Measurements from ENCODE around the gene C6orf62.
A peak's percentile ranks its signal among the peaks of the same experiment; 100 is the strongest.
"Not testable (repeated sequence)": the region's sequence is repeated elsewhere in the genome, so short reads cannot be mapped to it uniquely, and the experiment has no call there.

Gene C6orf62

GRCh38 chr6:24719125-24719971 lies at the start of gene C6orf62:
C6orf62 (minus strand) TSS chr6:24719154; CDS start chr6:24718668, 486 bp downstream.
- DNase-seq (ENCODE audit: low read depth), result peak; percentile 19

- no peak for DNase-seq (ENCODE audit: low read depth)
These were observed 49.4 kb upstream of the C6orf62 start for GRCh38 chr6:24768361-24768760.

GRCh38 chr6:24766680-24767462 lies 47.9 kb upstream of the C6orf62 start:
- DNase-seq (ENCODE audit: low read depth), result no peak

DNA sequence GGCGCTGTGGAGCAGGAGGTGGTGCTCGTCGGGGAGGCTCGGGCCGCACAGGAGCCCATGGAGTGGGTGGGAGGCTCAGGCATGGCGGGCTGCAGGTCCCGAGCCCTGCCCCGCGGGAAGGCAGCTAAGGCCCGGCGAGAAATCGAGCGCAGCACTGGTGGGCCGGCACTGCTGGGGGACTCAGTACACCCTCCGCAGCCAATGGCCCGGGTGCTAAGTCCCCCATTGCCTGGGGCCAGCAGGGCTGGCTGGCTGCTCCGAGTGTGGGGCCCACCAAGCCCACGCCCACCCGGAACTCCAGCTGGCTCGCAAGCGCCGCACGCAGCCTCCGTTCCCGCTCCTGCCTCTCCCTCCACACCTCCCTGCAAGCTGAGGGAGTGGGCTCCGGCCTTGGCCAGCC lies 47.0 kb upstream of the C6orf62 start:
- DNase-seq (ENCODE audit: low read depth), result not testable (repeated sequence)

GRCh38 chr6:24764833-24765828 lies 46.2 kb upstream of the C6orf62 start:
- DNase-seq (ENCODE audit: low read depth), result not testable (repeated sequence)

DNA sequence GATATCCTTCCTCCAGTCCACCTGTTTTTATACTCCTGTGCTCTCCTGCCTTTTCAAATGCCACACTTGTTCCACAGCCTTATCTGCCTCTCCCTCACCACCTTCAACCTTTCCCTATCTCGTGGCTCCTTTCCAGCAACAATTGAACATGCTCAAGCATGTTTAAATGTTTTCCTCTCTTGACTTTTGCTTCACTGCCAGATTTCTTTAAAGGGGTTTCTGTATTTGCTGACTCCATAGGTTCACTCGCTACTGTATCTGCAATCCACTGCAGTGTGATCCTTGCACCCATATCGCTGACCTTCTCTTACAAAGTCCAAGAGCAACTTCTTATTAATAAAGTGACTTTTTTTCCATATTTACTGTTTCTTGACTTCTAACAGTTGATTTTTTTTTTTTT lies 44.6 kb upstream of the C6orf62 start:
- DNase-seq (ENCODE audit: low read depth), result no peak

DNA sequence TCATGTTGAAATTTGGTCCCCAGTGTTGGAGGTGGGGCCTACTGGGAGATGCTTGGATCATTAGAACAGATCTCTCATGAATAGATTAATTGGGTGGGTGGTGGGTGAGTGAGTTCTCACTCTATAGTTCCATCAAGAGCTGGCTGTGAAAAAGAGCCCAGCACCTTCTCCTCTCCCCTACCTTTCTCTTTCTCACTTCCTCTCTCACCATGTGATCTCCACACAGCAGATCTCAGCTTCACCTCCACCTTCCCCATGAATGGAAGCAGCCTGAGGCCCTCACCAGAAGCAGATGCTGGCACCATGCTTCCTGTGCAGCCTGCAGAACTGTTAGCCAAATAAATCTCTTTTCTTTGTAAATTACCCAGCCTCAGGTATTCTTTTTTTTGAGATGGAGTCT lies 42.9 kb upstream of the C6orf62 start:
- no peak for DNase-seq (ENCODE audit: low read depth)

DNA sequence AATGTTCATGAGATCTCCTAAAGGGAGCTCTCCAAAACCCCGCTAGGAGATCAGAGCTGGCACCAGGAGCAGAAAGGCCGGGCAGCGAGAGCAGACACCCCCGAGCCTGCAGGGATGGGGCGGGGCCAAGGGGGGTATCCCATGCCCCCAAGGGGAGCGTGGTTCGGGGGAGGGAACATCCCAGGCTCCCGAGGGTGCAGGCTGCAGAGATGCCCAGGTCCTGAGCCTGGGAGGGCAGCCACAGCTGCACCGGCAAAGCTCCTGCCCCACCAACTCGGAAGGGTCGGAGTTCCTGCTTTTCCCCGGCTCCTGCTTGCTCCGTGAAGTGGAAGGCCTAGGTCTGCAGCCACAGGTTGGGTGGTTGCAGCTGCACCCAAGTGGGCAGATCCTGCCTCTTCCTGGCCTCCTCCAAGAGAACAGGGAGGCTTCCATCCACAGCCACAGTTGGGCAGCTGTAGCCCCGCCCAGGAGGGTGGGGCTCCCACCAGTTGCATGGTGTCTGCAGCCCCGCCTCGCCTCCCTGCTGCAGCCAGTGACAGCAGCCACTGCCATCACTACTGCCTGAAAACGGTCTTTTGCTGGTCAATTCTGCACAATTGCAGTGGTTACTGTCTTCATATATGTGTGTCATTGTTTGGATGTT lies 42.4 kb upstream of the C6orf62 start:
- DNase-seq (ENCODE audit: low read depth), result no peak

DNA sequence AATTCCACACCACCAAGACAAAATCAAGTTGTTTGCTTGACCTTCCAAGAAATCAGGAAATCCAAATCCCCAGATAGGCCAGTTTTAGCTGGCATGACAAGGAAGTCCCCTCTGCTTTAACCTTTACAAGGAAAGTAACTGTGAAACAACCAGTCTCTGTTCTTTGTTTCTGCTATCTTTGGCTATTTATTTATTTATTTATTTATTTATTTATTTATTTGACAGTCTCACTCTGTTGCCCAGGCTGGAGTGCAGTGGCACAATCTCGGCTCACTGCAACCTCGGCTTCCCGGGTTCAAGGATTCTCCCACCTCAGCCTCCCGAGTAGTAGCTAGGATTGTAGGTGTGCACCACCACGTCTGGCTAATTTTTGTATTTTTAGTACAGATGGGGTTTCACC lies 41.3 kb upstream of the C6orf62 start:
- DNase-seq (ENCODE audit: low read depth), result no peak

DNA sequence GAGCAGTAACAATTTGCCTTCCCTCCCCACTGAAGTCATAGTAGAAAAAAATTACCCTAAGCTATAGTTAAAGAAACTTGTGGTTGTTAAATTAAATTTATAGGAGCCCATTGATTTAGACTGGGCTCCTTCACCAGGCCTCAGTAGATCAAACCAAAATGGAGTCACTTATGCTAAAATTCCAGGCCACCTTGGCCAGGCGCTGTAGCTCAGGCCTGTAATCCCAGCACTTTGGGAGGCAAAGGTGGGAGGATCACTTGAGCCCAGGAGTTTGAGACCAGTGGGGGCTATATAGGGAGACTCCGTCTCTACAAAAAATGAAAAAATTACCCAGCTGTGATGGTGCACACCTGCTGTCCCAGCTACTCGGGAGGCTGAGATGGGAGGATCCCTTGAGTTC lies 40.8 kb upstream of the C6orf62 start:
- DNase-seq (ENCODE audit: low read depth), result no peak

- DNase-seq (ENCODE audit: low read depth), result no peak
These were observed 38.7 kb upstream of the C6orf62 start for GRCh38 chr6:24757611-24758010.

GRCh38 chr6:24755279-24755678 lies 36.3 kb upstream of the C6orf62 start:
- DNase-seq (ENCODE audit: low read depth), result no peak

DNA sequence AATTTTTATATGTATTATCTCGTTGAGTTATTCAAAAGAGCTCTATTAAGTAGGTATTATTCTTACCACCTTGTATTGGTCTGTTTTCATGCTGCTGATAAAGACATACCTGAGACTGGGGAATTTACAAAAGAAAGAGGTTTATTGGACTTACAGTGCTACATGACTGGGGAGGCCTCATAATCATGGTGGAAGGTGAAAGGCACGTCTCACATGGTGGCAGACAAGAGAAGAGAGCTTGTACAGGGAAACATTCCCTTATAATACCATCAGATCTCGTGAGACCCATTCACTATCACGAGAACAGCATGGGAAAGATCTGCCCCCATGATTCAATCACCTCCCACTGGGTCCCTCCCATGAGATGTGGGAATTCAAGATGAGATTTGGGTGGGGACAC lies 35.4 kb upstream of the C6orf62 start:
- DNase-seq (ENCODE audit: low read depth), result not testable (repeated sequence)

DNA sequence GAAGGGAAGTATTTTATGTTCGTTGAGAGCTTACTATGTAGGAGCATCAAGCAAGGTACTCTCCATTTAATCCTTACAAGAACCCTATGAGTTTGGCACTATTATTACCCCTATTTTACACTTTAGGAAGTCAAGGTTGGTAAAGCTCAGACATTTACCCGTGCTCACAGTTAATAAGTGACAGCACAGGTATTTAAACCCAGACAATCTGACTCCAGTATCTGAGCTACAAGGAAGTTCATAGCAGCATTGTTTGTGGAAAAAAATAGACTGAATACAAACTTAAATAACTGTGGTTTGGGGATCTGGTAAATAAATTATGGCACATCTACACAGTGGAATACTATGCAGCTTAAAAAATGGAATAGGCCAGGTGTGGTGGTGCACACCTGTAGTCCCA lies 34.6 kb upstream of the C6orf62 start:
- no peak for DNase-seq (ENCODE audit: low read depth)

- no peak for DNase-seq (ENCODE audit: low read depth)
These were observed 34.1 kb upstream of the C6orf62 start for GRCh38 chr6:24752917-24753492.

- DNase-seq (ENCODE audit: low read depth), result no peak
These were observed 33.5 kb upstream of the C6orf62 start for GRCh38 chr6:24752503-24752902.

DNA sequence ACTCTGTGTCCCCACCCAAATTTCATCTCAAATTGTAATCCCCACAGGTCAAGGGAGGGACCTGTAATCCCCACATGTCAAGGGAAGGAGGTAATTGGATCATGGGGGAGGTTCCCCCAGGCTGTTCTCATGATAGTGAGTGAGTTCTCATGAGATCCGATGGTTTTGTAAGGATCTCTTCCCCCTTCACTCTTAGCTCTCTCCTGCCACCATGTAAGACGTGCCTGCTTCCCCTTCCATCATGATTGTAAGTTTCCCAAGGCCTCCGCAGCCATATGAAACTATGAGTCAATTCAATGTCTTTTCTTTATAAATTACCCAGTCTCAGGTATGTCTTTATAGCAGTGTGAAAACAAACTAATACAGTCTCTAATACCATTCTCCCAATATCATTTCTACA lies 31.9 kb upstream of the C6orf62 start:
- not testable (repeated sequence) for DNase-seq (ENCODE audit: low read depth)

DNA sequence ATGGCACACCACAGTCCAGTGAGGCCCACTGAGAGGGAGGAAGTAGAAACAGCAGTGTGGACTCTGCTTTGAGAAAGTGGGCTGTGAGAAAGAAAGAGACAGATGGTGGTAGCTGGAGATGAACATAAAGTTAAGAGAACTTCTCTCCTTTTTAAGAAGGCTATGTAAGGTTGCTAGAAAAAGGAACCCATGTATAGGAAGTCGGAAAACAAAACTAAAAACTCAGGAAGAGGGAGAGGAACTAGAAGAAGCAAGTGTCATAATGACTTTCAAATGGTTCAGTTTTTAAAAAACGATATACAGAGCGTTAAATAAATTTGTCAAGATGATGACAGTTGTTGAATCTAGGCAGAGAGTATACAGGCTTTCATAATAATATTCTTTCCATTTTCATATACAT lies 30.3 kb upstream of the C6orf62 start:
- DNase-seq (ENCODE audit: low read depth), result no peak

DNA sequence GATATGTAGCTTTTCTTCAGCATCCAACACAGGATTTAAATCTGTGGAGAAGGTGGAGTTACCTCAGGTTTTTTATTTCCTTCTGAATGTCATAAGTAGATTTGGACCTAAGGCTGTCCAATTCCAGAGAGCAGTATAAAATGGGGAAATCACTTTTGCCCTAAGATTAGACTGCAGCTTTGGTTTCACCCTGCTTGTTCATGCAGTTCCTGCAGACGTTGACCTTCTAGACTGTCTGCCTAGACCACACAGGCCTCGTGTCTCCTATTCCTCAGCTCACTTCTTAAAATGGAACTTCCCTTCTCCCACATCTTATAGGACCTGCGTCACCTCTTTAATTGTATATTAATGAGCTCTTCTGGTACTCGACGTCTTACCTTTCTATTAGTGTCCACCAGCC lies 26.0 kb upstream of the C6orf62 start:
- no peak for DNase-seq (ENCODE audit: low read depth)

- DNase-seq (ENCODE audit: low read depth), result no peak
These were observed 25.0 kb upstream of the C6orf62 start for GRCh38 chr6:24743944-24744335.

DNA sequence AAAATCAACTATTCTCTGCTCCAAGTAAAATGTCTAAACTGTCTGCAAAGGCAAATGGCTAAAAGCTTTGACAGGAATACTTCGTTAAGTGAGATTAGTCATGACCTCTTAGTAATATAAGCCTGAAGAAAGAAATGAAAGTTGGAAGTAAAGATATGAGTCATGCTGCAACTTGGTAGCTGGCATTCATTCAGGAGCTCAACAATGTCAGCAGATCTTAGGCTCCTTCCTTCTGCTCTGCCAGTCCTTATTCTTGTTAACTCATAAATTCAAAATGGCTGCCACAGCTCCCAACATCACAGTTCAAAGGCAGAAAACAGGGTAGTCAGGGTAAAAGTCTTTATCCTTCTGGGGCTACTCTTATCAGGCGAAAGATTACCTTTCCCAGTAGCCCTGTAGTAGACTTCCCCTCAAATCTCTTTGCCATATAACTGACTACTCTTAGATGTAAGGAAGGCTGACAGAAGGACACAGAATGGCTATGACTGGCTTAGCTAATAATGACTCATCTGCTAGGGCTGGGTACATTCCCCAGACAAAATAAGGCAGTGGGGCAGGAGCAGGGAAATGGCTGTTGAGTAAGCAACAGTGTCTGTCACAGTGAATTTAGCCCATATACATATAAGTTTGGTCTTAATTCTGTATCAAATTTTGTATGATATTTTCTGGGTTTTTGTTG lies 24.4 kb upstream of the C6orf62 start:
- no peak for DNase-seq (ENCODE audit: low read depth)

Data from T-helper 22 cell (primary cell).